Panc1 (cell line): ENCODE results near the gene NOVA1.

Experiments used
- CTCF ChIP-seq: fragments of 450-650 bp; IDR thresholded peaks from 2 replicates; pipeline ENCODE4 v1.5.1; 2017; ENCODE audit warnings: mild to moderate bottlenecking
- POLR2AphosphoS5 ChIP-seq: IDR thresholded peaks from 2 replicates; pipeline ENCODE4 v1.6.1; 2012; ENCODE audit warnings: mild to moderate bottlenecking, low read depth, low read length, moderate library complexity
- TCF7L2 ChIP-seq: IDR thresholded peaks from 2 replicates; pipeline ENCODE4 v1.6.1; 2011; ENCODE audit warnings: mild to moderate bottlenecking, low read depth, low read length, inconsistent platforms
- TF ChIP-seq, protein P1 (sequence below), 2 experiments: IDR thresholded peaks; 2 replicates each; pipeline ENCODE4 v1.6.1; 2011 to 2012; ENCODE audit warnings: low read depth in 2 of 2, control low read depth in 1 of 2, low read length in 1 of 2, mild to moderate bottlenecking in 1 of 2, moderate library complexity in 1 of 2; ENCODE audit not compliant: insufficient read depth in 1 of 2

DNA sequence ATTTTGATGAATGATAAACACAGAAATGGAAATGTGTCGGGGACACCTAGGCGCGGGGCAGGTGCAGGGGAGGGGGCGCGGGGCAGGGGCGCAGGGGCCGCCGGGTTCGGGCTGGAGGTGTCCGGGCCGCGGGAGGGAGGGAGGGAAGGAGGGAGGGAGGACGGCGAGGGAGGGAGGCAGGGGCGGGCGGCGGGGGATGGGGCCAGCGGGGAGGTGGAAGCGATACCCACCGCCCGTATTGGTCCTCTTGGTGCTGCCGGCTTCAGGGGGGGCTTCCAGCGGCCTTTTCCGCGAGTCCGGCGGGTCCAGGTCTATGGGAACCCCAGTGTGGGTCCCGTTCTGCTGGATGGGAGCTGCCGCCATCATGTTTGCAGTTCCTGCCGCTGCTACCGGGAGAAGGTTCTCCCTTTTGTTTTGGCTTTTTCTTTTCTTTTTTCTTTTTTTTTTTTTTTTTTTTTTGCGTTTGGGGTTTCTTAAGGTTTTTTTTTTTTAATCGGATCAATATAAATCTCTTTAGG lies 703 bp downstream of the NOVA1 start:
- TF ChIP-seq CTCF: no peak
- no peak for TF ChIP-seq POLR2AphosphoS5
- no peak for TF ChIP-seq TCF7L2
- TF ChIP-seq, protein P1, sequence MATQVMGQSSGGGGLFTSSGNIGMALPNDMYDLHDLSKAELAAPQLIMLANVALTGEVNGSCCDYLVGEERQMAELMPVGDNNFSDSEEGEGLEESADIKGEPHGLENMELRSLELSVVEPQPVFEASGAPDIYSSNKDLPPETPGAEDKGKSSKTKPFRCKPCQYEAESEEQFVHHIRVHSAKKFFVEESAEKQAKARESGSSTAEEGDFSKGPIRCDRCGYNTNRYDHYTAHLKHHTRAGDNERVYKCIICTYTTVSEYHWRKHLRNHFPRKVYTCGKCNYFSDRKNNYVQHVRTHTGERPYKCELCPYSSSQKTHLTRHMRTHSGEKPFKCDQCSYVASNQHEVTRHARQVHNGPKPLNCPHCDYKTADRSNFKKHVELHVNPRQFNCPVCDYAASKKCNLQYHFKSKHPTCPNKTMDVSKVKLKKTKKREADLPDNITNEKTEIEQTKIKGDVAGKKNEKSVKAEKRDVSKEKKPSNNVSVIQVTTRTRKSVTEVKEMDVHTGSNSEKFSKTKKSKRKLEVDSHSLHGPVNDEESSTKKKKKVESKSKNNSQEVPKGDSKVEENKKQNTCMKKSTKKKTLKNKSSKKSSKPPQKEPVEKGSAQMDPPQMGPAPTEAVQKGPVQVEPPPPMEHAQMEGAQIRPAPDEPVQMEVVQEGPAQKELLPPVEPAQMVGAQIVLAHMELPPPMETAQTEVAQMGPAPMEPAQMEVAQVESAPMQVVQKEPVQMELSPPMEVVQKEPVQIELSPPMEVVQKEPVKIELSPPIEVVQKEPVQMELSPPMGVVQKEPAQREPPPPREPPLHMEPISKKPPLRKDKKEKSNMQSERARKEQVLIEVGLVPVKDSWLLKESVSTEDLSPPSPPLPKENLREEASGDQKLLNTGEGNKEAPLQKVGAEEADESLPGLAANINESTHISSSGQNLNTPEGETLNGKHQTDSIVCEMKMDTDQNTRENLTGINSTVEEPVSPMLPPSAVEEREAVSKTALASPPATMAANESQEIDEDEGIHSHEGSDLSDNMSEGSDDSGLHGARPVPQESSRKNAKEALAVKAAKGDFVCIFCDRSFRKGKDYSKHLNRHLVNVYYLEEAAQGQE (IDR thresholded peaks at IDR 0.05; ENCODE audit: insufficient read depth in 1 of 2, low read depth in 2 of 2, low read length in 1 of 2): no peak
